Left renal cortex interstitium (tissue), 4 donors: ENCODE results near the gene OR6M1. TPM values are rescaled to one million over a fixed set of nuclear protein-coding genes. Genes with fewer than 3 reads are reported as not detected.

ENCODE experiments used
- DNase-seq, 4 donors: peaks; one replicate each; pipeline ENCODE4 v3.0.0-alpha.2; 2013; ENCODE audit warnings: low read depth in 4 of 4, low spot score in 2 of 4, missing footprints in 1 of 4
- polyA plus RNA-seq, 4 donors: library from polyadenylated mRNA; unstranded; fragments of 120-200 nt; gene quantifications; one replicate each; pipeline ENCODE4 v1.2.1, GENCODE V29; 2013; ENCODE audit not compliant: insufficient read length in 4 of 4

Gene OR6M1, protein sequence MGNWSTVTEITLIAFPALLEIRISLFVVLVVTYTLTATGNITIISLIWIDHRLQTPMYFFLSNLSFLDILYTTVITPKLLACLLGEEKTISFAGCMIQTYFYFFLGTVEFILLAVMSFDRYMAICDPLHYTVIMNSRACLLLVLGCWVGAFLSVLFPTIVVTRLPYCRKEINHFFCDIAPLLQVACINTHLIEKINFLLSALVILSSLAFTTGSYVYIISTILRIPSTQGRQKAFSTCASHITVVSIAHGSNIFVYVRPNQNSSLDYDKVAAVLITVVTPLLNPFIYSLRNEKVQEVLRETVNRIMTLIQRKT
- polyA plus RNA-seq, result not detected

DNA sequence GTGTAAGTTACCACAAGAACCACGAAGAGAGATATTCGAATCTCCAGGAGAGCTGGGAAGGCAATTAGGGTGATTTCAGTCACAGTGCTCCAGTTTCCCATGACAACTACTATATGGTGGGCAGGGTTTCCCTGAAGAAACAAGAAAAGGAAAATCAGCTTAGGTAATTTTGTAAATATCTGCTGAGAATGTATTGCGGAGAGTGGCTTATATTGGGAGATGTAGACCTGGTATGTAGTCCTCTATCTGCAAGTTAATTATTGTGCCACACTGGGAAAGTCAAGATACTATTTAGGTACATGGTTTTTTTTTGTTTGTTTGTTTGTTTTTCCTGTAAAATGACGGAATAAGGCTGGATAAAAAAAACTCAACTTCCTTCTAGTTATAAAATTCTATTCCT lies at the start of gene OR6M1:
Gene OR6M1, minus strand, starts transcription at position 101 of the 400 bp plus-strand sequence. Its CDS starts 0 bp downstream, at position 101.
- DNase-seq, result no peak

DNA sequence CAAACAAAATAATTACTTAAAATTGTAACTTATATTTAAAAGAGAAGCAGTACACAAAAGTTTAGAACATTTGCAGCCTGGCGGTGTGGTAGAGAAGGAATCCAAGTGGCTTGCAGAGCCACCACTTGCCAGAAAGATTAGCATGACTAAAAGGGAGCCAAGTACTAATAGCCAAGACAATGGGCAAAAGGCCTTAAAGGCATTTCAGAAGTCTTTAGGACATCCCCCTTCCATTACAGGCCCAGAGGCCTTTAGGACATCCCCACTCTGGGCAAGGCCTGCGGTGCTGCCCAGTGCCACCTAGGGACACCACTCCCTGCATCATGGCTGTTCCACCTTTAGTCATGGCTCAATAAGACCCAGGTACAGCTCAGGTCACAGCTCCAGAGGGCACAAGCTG lies 46.9 kb upstream of the OR6M1 start:
- no peak for DNase-seq

DNA sequence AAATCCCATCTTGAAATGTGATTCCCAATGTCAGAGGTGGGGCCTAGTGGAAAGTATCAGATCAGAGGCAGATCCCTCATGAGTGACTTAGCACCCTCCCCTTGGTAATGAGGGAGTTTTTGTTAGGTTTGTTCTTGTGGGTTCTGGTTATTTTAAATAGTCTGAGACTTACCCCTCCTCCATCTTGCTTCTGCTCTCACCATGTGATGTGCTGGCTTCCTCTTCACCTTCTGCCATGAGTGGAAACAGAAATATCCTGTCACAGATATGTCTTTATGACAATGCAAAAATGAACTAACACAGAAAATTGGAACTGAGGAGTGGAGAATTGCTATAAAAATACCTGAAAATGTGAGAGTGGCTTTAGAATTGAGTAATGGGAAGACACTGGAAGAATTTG lies 46.2 kb upstream of the OR6M1 start:
- DNase-seq, result no peak

DNA sequence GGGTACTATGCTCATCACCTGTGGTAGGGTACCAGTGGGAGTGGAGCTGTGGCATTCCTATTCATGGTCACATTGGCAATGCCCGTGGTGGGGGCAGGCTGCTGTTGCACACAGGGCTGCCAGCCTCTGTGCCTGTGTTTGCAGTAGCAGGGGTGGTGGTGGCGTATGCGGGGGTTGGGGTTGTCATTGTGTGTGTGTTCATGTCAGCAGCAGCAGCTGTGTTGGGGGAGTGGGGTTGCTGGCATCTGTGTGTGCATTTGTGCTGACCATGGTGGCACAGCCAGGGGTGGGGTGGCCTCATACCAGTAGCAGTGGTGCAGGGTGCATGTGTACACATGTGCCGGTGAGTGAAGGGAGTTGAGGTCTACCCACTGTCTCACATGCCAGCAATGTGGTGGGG lies 45.0 kb upstream of the OR6M1 start:
- DNase-seq, result no peak

DNA sequence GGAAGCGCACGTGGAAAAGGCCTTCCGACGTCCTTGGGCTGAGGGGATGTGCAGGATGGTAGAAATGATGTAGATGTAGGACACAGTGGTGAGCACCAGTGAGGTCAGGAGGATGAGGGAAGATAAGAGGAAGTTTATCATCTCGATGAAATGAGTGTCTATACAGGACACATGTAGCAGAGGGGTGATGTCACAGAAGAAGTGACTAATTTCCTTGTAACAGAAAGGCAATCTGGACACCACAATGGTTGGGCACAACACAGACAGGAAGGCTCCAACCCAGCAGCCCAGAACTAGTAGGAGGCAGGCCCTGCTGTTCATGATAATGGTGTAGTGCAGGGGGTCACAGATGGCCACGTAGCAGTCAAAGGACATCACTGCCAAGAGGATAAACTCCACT lies 35.0 kb upstream of the OR6M1 start:
- no peak for DNase-seq

DNA sequence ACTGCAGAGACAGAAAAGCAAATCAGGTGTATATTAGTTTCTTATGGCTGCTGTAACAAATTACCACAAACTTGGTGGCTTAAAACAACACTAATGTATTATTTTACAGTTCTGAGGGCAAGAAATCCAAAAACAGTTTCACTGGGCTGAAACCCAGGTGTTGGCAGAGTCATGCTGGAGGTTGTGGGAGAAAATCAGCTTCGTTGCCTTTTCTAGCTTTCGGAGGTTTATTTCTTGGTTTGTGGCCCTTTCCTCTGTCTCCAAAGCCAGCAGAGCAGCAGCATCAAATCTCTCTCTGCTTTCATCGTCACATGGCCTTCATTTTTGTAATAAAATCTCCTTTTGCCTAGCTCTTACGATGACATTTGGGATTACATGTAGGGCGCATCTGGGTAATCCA lies 33.0 kb upstream of the OR6M1 start:
- no peak for DNase-seq

DNA sequence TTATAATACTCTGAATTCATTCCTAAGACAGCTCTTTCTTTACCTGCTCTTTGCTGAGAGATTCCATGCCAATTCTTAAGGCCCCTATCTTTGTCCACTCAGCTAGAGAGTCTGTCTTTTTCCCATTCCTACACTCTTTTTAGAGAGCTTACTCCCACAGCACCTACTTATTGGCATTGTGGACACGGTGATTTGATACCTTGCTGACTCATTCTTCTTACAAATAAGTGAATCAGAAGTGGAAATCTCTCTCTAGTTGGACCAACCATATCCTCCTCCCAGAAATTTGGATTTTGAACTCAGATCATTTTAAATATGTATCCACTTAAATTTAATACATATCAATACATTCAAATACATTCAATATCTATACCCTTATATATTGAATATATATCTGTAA lies 32.5 kb upstream of the OR6M1 start:
- no peak for DNase-seq

DNA sequence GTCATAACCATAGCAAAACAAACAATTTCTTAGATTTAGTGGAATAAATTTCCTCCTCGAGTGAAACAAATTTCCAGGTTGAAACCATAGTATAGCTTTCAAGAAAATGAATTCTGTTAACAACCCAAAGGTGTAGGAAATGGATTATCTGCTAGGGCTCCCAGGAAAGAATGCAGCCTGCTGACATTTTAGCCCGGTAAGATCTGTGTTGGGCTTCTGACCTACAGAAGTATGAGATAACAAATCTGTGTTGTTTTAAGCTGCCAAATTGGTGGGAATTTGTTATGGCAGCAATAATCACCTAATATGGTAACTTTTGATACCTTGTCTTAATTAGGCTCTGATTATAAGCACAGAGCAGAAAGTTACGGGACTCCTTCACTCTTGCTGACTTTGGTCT lies 32.0 kb upstream of the OR6M1 start:
- no peak for DNase-seq

DNA sequence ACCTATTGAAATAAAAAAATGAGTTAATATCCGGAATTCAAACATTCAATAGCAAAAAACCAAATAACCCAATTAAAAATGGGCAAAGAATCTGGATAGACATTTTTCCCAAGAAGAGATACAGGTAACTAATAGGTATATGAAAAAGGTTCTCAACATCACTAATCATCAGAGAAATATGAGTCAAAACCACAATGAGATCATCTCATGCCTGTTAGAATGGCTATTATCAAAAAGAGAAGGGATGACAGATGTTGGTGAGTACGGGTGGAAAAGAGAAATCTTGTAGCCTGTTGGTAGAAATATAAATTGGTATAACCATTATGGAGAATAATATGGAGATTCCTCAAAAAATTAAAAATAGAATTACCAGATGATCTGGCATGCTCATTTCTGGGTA lies 26.9 kb upstream of the OR6M1 start:
- no peak for DNase-seq

DNA sequence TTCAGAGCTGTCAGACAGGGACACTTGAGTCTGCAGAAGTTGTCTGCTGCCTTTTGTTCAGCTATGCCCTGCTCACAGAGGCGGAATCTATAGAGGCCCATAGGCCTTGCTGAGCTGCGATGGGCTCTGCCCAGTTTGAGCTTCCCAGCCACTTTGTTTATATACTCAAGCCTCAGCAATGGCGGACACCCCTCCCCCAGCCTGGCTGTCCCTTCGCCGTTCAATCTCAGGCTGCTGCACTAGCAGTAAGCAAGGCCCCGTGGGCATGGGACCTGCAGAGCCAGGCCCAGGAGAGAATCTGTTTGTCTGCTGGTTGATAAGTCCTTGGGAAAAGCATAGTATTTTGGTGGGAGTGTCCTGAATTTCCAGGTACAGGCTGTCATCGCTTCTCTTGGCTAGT lies 23.6 kb upstream of the OR6M1 start:
- DNase-seq, result no peak

DNA sequence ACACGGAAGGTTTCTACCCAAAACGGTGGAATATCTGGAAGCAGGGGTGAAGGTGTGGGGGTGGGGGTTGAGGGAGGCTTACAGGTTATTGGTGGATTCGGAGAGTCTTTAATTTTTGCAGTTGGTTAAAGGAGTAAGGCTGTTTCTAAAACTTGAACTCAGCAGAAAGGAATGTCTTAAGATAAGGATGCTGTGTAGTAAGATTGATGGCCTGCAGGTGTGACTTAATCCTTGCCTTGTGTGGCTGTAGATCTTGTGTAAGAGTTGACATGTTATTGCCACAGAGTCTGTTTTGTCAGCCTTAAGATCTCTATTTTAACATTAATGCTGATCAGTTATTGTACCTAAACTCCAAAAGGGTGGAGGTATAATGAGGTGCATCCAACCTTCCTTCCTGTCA lies 16.4 kb upstream of the OR6M1 start:
- peak in 1 of 4 donors; percentile 10 for DNase-seq

DNA sequence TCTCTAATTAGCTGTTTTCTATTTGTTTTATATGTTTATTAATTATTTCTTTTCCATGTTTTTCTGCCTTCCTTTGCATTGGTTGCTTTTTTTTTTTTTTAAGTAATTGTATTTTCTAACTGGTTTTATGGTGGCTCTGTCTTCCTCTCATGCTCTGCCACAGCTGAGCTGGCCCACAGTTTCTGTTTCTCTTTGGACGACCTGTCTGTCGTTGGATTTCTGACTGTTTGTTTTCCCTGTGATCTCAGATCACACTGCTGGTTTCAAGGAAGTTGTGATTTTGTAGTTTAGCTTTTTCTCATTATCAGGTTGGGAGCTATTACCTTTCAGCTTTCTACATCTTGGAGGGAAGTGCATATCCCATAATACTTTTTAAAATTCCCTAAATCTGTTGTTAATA lies 15.9 kb upstream of the OR6M1 start:
- DNase-seq, result peak in 1 of 4 donors; percentile 16

DNA sequence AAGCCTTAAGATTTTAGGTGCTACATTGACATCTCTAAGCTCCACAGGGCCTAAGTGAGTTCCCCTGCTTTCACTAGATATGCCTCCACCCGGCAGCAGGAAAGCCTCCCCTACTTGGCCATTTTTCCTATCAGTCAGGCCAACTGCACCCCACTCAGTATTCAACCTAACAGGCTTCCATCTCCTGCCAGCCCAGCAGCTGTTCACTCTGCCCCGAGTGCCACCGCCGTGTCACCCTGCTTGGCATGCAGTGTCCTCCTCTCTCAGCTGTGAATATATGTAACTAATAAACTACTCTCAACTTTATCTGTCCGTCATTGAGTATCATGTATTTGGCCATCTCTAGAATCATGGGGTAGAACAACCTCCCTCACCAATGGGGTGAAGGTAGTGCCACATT lies 9.0 kb upstream of the OR6M1 start:
- no peak for DNase-seq

DNA sequence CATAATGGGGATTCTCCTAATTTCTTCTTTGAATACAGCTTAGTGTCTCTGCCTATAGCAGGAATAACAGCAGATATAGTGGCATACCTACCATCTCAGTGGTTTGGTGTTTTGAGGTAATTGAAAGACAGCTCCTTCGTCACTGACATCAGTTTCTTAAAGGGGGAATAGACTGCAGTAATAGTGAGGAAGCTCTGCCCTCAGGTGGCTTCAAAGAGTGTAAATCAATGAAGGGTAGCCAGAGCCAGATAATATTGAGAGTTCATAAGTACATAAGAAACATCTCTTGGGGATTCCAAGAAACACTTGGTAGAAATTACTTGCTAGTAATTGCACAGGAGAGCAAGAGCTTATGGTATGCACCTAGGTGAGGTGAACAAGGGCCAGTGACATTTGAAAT lies 4.4 kb downstream of the OR6M1 start:
- DNase-seq, result no peak

DNA sequence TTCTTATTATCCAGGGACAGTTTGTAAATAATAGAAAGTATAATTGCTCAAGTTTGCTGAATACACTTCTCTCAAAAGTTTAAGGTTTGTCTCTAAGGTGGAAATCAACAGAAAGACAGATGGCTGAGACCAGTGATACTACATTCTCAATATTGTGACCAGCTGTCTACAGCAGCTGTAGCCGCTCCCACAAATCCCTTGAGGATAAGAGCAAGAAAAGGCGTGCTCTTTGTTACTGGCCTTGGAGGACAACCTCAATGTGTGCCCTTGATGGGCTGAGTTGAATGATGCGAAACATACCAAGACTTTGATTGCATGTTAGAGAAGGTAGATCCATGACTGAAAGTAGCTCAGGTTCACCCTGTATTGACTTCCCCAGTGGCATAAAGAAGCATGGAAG lies 6.1 kb downstream of the OR6M1 start:
- no peak for DNase-seq

DNA sequence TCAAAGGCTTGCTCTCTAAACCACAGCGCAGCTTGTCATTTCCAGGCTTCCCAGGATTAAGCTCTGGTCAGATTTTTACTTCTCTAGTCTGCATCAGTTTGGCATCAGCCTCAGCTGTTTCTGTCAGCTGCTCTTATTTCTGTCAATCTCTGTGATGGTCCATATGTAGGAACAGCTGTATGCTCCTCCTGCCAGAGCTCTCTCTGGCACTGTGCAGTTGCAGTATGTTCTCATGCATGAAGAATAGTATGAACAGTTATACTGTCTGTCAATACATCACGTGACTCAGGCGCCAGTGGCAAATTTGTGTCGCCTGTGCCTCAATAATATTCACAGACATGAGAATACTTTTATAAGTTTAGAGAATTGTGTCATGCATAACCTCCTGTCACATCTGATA lies 6.7 kb downstream of the OR6M1 start:
- DNase-seq, result no peak

DNA sequence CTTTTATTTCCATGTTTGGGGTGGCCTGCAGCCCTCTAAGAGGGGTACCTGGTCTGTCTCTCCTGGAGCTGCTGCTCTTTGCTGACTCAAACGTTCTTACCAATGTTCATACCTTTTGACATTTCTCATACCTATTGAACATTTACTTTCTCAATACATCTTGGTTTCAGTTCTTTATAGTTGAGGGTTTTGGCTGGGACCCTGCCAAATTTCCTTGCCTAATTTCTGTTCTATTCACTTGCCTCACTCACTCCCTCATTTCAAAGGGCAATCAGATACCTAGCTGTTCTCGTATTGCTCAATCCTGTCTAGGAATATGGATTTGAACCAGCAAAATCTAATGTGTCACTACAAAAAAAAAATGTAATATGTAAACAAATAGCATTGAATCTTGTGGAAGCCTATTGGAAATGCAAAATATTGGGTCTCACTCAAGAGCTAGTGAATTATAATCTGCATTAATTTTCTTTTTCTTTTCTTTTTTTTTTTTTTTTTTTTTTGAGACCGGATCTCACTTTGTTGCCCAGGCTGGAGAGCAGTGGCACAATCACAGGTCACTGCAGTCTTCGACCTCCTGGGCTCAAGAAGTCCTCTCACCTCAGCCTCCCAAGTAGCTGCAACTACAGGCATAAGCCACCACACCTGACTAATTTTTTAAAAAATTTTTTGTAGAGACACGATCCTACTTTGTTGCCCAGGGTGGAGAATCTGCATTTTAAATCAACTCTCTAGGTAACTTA lies 7.5 kb downstream of the OR6M1 start:
- no peak for DNase-seq

DNA sequence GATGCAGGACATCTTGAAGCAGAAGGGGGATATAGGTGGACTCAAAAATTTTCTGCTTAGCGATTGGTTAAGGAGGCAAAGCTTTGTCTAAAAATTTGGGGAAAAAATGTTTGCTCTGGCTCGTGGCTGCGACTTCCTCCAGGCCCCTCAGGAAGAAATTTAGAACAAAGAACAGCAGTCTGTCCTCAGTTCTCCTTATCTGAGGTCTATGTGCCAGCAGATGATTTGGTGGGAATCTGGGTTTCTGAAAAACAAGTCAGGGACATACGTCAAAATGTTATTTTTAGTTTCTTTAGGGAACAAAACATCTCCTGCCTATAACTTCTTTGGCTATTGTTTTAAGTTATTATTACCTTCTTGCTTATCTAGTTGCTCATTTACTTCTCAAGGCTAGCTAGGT lies 8.1 kb downstream of the OR6M1 start:
- DNase-seq, result no peak

DNA sequence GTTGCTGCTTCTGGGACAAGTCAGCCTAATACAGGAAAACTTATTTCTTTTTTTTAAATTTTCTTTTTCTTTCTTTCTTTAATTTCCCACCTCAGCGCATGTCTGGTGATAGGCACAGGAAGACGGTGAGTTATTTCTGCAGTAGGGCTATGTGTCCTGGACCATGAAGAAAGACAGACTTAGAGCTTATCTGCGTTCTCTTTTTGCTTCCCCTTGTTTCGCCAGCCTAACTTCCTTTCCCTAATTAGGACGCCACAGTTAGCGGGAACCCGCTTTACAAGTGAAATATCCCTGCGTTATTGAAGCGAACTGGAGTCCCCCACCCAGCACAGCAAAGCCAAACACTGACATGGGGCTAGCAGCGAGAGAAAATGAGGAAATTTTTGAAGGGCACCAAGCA lies 8.6 kb downstream of the OR6M1 start:
- no peak for DNase-seq

DNA sequence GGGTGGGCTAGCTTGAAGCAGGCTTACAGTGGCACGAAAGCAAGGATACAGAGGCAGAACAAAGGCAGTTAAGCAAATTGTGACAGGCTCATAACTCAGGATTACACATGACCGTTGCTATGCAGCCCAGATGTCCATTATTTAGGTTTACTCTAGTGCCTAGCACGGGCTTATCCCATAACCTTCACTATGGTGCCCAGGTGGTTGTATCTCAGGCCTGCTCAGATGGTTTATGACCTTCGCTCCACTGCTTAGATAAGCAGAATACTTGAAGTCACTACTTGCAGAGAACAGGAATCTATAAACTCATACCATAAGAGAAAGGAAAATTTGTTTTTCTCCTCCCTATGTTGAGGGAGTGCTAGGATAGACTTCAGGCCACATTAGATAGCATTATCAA lies 9.0 kb downstream of the OR6M1 start:
- DNase-seq, result no peak

DNA sequence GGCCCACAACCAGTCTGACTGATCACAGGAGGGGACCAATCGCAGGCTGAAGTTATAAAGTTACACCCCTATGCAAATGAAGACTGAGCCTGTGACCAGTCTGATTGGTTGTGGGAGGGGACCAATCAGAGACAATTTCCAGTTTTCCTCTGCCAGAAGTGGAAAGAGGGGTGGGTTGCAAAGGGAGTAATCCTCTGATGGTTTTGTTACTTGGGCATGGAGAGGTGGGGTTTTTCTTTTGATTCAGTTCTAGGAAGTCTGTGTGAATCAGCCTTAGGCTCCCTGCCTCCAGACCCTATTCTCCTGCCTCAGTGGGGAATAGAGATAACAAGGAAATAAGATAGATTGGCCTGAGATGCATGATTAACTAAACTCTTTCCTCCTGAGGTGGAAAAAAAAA lies 9.9 kb downstream of the OR6M1 start:
- DNase-seq, result no peak

DNA sequence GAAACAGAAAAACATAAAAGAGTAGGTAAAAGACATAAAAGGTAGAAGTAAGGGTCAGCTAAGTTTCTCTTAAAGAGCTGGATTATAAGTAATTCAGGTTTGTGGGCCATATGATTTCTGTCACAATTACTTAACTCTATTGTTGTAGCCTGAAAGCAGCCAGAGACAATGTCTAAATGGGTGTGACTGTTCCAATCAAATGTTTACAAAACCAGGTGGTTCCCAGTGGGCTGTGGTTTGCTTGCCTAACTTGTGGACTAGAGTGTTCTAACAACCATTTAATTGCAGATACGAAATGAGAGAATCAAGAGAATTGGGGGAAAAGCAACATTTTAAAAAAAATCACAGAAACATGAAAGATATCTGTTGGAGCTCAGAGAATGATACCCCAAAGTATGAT lies 22.6 kb downstream of the OR6M1 start:
- no peak for DNase-seq
